ENCODE measurements around the gene DHRS4L2. TPM values are rescaled to one million over a fixed set of nuclear protein-coding genes. Genes with fewer than 3 reads are reported as not detected.
"Not testable (repeated sequence)": the region's sequence is repeated elsewhere in the genome, so short reads cannot be mapped to it uniquely, and the experiment has no call there.

DHRS4L2 gene
- total and polyA plus RNA-seq, 2 donors = 22.4 to 39.6 TPM

- Histone ChIP-seq H3K4me1 (ENCODE audit: control insufficient read depth in 2 of 2, insufficient read depth in 2 of 2, low read length in 2 of 2) (peaks cover 22 to 41% of the 10 kb centered on the region in 2 donors), H3K27ac (ENCODE audit: low read depth in 1 of 2, low read length in 1 of 2) (peak overlapping the region in 1 of 2 donors; percentile 76)
Measured at GRCh38 chr14:23989734-23990445, 1.2 kb downstream of the DHRS4L2 start.

GRCh38 chr14:23990961-23991360 is 2.2 kb downstream of the DHRS4L2 start:
- peaks cover 17 to 38% of the 10 kb centered on the region in 2 donors for H3K4me1 ChIP-seq (ENCODE audit: control insufficient read depth in 2 of 2, insufficient read depth in 2 of 2, low read length in 2 of 2)
- 93% methylated on average over 1 of the region's 1 CpG for WGBS
- DNase-seq (ENCODE audit: low read depth in 6 of 9, low spot score in 9 of 9); H3K9me3 ChIP-seq (ENCODE audit: control insufficient read depth in 2 of 2, insufficient read depth in 1 of 2, low read length in 1 of 2); H3K36me3 ChIP-seq (ENCODE audit: control insufficient read depth in 2 of 2, insufficient read depth in 2 of 2, low read length in 1 of 2); H3K27ac ChIP-seq (ENCODE audit: low read depth in 1 of 2, low read length in 1 of 2); H3K27me3 ChIP-seq (ENCODE audit: control insufficient read depth in 2 of 2, insufficient read depth in 1 of 2, low read length in 1 of 2); H3K4me3 ChIP-seq (ENCODE audit: low read length in 2 of 2): not testable (repeated sequence)

More at GRCh38 chr14:23989734-23990445, 1.2 kb downstream of the DHRS4L2 start:
- H3K36me3 ChIP-seq (ENCODE audit: control insufficient read depth in 2 of 2, insufficient read depth in 2 of 2, low read length in 1 of 2); H3K27me3 ChIP-seq (ENCODE audit: control insufficient read depth in 2 of 2, insufficient read depth in 1 of 2, low read length in 1 of 2); H3K4me3 ChIP-seq (ENCODE audit: low read length in 2 of 2); H3K9me3 ChIP-seq (ENCODE audit: control insufficient read depth in 2 of 2, insufficient read depth in 1 of 2, low read length in 1 of 2): not testable (repeated sequence)
- 94% methylated on average over 21 of the region's 21 CpGs for WGBS
- peak in 1 of 9 donors; percentile 26 for DNase-seq (ENCODE audit: low read depth in 6 of 9, low spot score in 9 of 9)

GRCh38 chr14:23993042-23993441 is 4.3 kb downstream of the DHRS4L2 start:
- H3K9me3 ChIP-seq (ENCODE audit: control insufficient read depth in 2 of 2, insufficient read depth in 1 of 2, low read length in 1 of 2); DNase-seq (ENCODE audit: low read depth in 6 of 9, low spot score in 9 of 9); H3K4me3 ChIP-seq (ENCODE audit: low read length in 2 of 2); H3K27ac ChIP-seq (ENCODE audit: low read depth in 1 of 2, low read length in 1 of 2); H3K36me3 ChIP-seq (ENCODE audit: control insufficient read depth in 2 of 2, insufficient read depth in 2 of 2, low read length in 1 of 2); H3K27me3 ChIP-seq (ENCODE audit: control insufficient read depth in 2 of 2, insufficient read depth in 1 of 2, low read length in 1 of 2): not testable (repeated sequence)
- WGBS = 96% methylated on average over 3 of the region's 3 CpGs
- H3K4me1 ChIP-seq (ENCODE audit: control insufficient read depth in 2 of 2, insufficient read depth in 2 of 2, low read length in 2 of 2) = peaks cover 7 to 19% of the 10 kb centered on the region in 2 donors

- H3K9me3 ChIP-seq (ENCODE audit: control insufficient read depth in 2 of 2, insufficient read depth in 1 of 2, low read length in 1 of 2); DNase-seq (ENCODE audit: low read depth in 6 of 9, low spot score in 9 of 9); H3K27ac ChIP-seq (ENCODE audit: low read depth in 1 of 2, low read length in 1 of 2); H3K27me3 ChIP-seq (ENCODE audit: control insufficient read depth in 2 of 2, insufficient read depth in 1 of 2, low read length in 1 of 2); H3K36me3 ChIP-seq (ENCODE audit: control insufficient read depth in 2 of 2, insufficient read depth in 2 of 2, low read length in 1 of 2); H3K4me3 ChIP-seq (ENCODE audit: low read length in 2 of 2); H3K4me1 ChIP-seq (ENCODE audit: control insufficient read depth in 2 of 2, insufficient read depth in 2 of 2, low read length in 2 of 2): not testable (repeated sequence)
Measured at GRCh38 chr14:23996009-23996408, 7.3 kb downstream of the DHRS4L2 start.

- DNase-seq (ENCODE audit: low read depth in 6 of 9, low spot score in 9 of 9); H3K27me3 ChIP-seq (ENCODE audit: control insufficient read depth in 2 of 2, insufficient read depth in 1 of 2, low read length in 1 of 2); H3K4me1 ChIP-seq (ENCODE audit: control insufficient read depth in 2 of 2, insufficient read depth in 2 of 2, low read length in 2 of 2); H3K9me3 ChIP-seq (ENCODE audit: control insufficient read depth in 2 of 2, insufficient read depth in 1 of 2, low read length in 1 of 2); H3K36me3 ChIP-seq (ENCODE audit: control insufficient read depth in 2 of 2, insufficient read depth in 2 of 2, low read length in 1 of 2); H3K4me3 ChIP-seq (ENCODE audit: low read length in 2 of 2); H3K27ac ChIP-seq (ENCODE audit: low read depth in 1 of 2, low read length in 1 of 2): not testable (repeated sequence)
- WGBS = 96% methylated on average over 1 of the region's 2 CpGs
Measured at GRCh38 chr14:23996825-23997224, 8.1 kb downstream of the DHRS4L2 start.

GRCh38 chr14:23999640-24000039 is 10.9 kb downstream of the DHRS4L2 start:
- H3K9me3 ChIP-seq (ENCODE audit: control insufficient read depth in 2 of 2, insufficient read depth in 1 of 2, low read length in 1 of 2); H3K27me3 ChIP-seq (ENCODE audit: control insufficient read depth in 2 of 2, insufficient read depth in 1 of 2, low read length in 1 of 2); H3K4me3 ChIP-seq (ENCODE audit: low read length in 2 of 2); H3K36me3 ChIP-seq (ENCODE audit: control insufficient read depth in 2 of 2, insufficient read depth in 2 of 2, low read length in 1 of 2); H3K27ac ChIP-seq (ENCODE audit: low read depth in 1 of 2, low read length in 1 of 2); DNase-seq (ENCODE audit: low read depth in 6 of 9, low spot score in 9 of 9); H3K4me1 ChIP-seq (ENCODE audit: control insufficient read depth in 2 of 2, insufficient read depth in 2 of 2, low read length in 2 of 2): not testable (repeated sequence)
- WGBS = 97% methylated on average over 1 of the region's 5 CpGs

- H3K4me1 ChIP-seq (ENCODE audit: control insufficient read depth in 2 of 2, insufficient read depth in 2 of 2, low read length in 2 of 2); DNase-seq (ENCODE audit: low read depth in 6 of 9, low spot score in 9 of 9); H3K4me3 ChIP-seq (ENCODE audit: low read length in 2 of 2); H3K36me3 ChIP-seq (ENCODE audit: control insufficient read depth in 2 of 2, insufficient read depth in 2 of 2, low read length in 1 of 2); H3K9me3 ChIP-seq (ENCODE audit: control insufficient read depth in 2 of 2, insufficient read depth in 1 of 2, low read length in 1 of 2); H3K27ac ChIP-seq (ENCODE audit: low read depth in 1 of 2, low read length in 1 of 2); H3K27me3 ChIP-seq (ENCODE audit: control insufficient read depth in 2 of 2, insufficient read depth in 1 of 2, low read length in 1 of 2): not testable (repeated sequence)
Measured at GRCh38 chr14:24001078-24001477, 12.3 kb downstream of the DHRS4L2 start.

GRCh38 chr14:24001679-24002078 is 12.9 kb downstream of the DHRS4L2 start:
- DNase-seq (ENCODE audit: low read depth in 6 of 9, low spot score in 9 of 9); H3K4me3 ChIP-seq (ENCODE audit: low read length in 2 of 2): not testable (repeated sequence)
- no CpG with 5 or more reads among the region's 2 CpGs for WGBS

GRCh38 chr14:24006471-24006816 is 17.7 kb downstream of the DHRS4L2 start:
- H3K4me3 ChIP-seq (ENCODE audit: low read length in 2 of 2) = peak overlapping the region; percentile 35 to 46
- not testable (repeated sequence) for H3K9me3 ChIP-seq (ENCODE audit: control insufficient read depth in 2 of 2, insufficient read depth in 1 of 2, low read length in 1 of 2); H3K27me3 ChIP-seq (ENCODE audit: control insufficient read depth in 2 of 2, insufficient read depth in 1 of 2, low read length in 1 of 2); H3K27ac ChIP-seq (ENCODE audit: low read depth in 1 of 2, low read length in 1 of 2); DNase-seq (ENCODE audit: low read depth in 6 of 9, low spot score in 9 of 9); H3K36me3 ChIP-seq (ENCODE audit: control insufficient read depth in 2 of 2, insufficient read depth in 2 of 2, low read length in 1 of 2); H3K4me1 ChIP-seq (ENCODE audit: control insufficient read depth in 2 of 2, insufficient read depth in 2 of 2, low read length in 2 of 2)
- 5% methylated on average over 1 of the region's 15 CpGs for WGBS

More at GRCh38 chr14:24001679-24002078, 12.9 kb downstream of the DHRS4L2 start:
- H3K27ac ChIP-seq (ENCODE audit: low read depth in 1 of 2, low read length in 1 of 2); H3K4me1 ChIP-seq (ENCODE audit: control insufficient read depth in 2 of 2, insufficient read depth in 2 of 2, low read length in 2 of 2); H3K9me3 ChIP-seq (ENCODE audit: control insufficient read depth in 2 of 2, insufficient read depth in 1 of 2, low read length in 1 of 2); H3K36me3 ChIP-seq (ENCODE audit: control insufficient read depth in 2 of 2, insufficient read depth in 2 of 2, low read length in 1 of 2); H3K27me3 ChIP-seq (ENCODE audit: control insufficient read depth in 2 of 2, insufficient read depth in 1 of 2, low read length in 1 of 2): not testable (repeated sequence)

All from thymus (tissue), 11 donors.